WERI-Rb-1 (cell line): ENCODE data around the gene NUP160.
"Not testable (repeated sequence)": the region's sequence is repeated elsewhere in the genome, so short reads cannot be mapped to it uniquely, and the experiment has no call there.

Experiments used
- DNase-seq: peaks from one replicate; pipeline ENCODE4 v3.0.0-alpha.2; 2020
- H3K27ac ChIP-seq: fragments of 250-450 bp; sonication (Bioruptor Pico); 2 replicates; pipeline ENCODE4 v1.5.1; 2020; ENCODE audit warnings: mild to moderate bottlenecking, moderate library complexity
- H3K27me3 ChIP-seq: fragments of 250-450 bp; sonication (Bioruptor Pico); 2 replicates; pipeline ENCODE4 v1.5.1; 2021; ENCODE audit warnings: mild to moderate bottlenecking, low read depth, moderate library complexity; ENCODE audit not compliant: insufficient read depth, severe bottlenecking
- H3K36me3 ChIP-seq: fragments of 250-450 bp; sonication (Bioruptor Pico); 2 replicates; pipeline ENCODE4 v1.5.1; 2020; ENCODE audit warnings: mild to moderate bottlenecking, moderate library complexity
- H3K4me3 ChIP-seq: 2 replicates; pipeline ENCODE4 v1.5.1; 2011; ENCODE audit warnings: low read depth, mild to moderate bottlenecking, control low read depth, low read length
- H3K9me3 ChIP-seq: fragments of 250-450 bp; sonication (Bioruptor Pico); 2 replicates; pipeline ENCODE4 v1.5.1; 2021; ENCODE audit warnings: mild to moderate bottlenecking, moderate library complexity; ENCODE audit not compliant: severe bottlenecking
- TF ChIP-seq, protein P1 (sequence below): IDR thresholded peaks from 2 replicates; pipeline ENCODE4 v1.5.1; 2011; ENCODE audit warnings: low read depth, mild to moderate bottlenecking, control low read depth, inconsistent platforms, low read length

Gene NUP160

GRCh38 chr11:47889714-47890441, 41.7 kb upstream of the NUP160 start:
- DNase-seq = no peak
- no peak overlapping the region for H3K27ac ChIP-seq
- H3K27me3 ChIP-seq = no peaks in the 10 kb centered on the region
- no peak overlapping the region for H3K4me3 ChIP-seq
- H3K36me3 ChIP-seq = no peaks in the 10 kb centered on the region
- TF ChIP-seq, protein P1, sequence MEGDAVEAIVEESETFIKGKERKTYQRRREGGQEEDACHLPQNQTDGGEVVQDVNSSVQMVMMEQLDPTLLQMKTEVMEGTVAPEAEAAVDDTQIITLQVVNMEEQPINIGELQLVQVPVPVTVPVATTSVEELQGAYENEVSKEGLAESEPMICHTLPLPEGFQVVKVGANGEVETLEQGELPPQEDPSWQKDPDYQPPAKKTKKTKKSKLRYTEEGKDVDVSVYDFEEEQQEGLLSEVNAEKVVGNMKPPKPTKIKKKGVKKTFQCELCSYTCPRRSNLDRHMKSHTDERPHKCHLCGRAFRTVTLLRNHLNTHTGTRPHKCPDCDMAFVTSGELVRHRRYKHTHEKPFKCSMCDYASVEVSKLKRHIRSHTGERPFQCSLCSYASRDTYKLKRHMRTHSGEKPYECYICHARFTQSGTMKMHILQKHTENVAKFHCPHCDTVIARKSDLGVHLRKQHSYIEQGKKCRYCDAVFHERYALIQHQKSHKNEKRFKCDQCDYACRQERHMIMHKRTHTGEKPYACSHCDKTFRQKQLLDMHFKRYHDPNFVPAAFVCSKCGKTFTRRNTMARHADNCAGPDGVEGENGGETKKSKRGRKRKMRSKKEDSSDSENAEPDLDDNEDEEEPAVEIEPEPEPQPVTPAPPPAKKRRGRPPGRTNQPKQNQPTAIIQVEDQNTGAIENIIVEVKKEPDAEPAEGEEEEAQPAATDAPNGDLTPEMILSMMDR = no peak
- H3K9me3 ChIP-seq = no peaks in the 10 kb centered on the region

GRCh38 chr11:47887910-47888569, 39.9 kb upstream of the NUP160 start:
- DNase-seq = no peak
- H3K4me3 ChIP-seq = no peak overlapping the region
- no peaks in the 10 kb centered on the region for H3K9me3 ChIP-seq
- no peak overlapping the region for H3K27ac ChIP-seq
- H3K27me3 ChIP-seq = no peaks in the 10 kb centered on the region
- TF ChIP-seq, protein P1 = no peak
- H3K36me3 ChIP-seq = no peaks in the 10 kb centered on the region

DNA sequence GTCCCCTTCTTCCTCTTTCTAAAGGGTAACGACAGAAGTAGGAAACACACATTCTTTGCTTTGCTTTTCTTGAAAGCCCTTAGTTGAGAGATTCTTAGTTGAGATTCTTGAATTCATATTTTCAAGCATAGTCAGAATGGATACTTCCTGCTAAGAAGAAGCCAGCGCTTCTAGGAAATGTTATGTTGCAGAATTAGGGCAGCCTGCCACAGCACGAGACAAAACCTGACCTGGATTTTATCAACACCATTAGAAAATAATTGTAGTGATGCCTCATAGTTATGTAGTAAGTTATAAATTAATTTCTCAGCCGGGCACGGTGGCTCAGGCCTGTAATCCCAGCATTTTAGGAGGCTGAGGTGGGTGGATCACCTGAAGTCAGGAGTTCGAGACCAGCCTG, 37.9 kb upstream of the NUP160 start:
- TF ChIP-seq, protein P1 = no peak
- no peaks in the 10 kb centered on the region for H3K36me3 ChIP-seq
- H3K27me3 ChIP-seq = no peaks in the 10 kb centered on the region
- no peak overlapping the region for H3K27ac ChIP-seq
- no peak overlapping the region for H3K4me3 ChIP-seq
- H3K9me3 ChIP-seq = no peaks in the 10 kb centered on the region
- DNase-seq = no peak

DNA sequence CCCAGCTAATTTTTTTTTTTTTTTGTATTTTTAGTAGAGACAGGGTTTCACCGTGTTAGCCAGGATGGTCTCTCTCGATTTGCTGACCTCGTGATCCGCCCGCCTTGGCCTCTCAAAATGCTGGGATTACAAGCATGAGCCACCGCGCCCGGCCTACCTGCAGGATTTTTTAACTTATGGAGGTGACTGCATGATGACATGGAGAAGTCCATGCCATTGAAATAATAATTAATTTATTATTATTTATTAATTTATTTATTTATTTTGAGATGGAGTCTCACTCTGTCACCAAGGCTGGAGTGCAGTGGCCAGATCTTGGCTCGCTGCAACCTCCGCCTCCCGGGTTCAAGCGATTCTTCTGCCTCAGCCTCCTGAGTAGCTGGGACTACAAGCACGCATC, 34.3 kb upstream of the NUP160 start:
- H3K36me3 ChIP-seq, H3K9me3 ChIP-seq, H3K4me3 ChIP-seq, H3K27me3 ChIP-seq, H3K27ac ChIP-seq, DNase-seq: not testable (repeated sequence)

DNA sequence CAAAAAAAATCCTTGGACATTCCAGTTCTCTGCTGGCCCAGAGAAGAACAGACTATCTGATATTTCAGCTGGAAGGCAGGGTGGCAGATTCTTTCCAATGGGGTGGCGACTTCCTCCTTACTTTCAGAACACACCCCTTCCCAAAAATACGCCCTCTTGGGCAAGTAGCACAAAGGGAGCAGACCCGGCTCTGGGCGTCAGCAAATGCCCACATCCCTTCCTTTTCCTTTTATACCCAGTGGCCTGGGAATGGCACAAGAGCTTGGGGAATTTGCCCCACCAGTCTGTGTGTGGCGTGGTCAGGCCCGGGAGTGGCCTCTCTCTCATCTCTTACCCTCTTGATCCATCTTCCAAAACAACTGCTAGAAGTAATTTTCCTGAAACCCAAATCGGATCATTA, 33.0 kb upstream of the NUP160 start:
- Histone ChIP-seq H3K27ac (no peak overlapping the region), H3K9me3 (no peaks in the 10 kb centered on the region), H3K36me3 (no peaks in the 10 kb centered on the region), H3K4me3 (no peak overlapping the region), H3K27me3 (no peaks in the 10 kb centered on the region)
- TF ChIP-seq, protein P1 = no peak
- DNase-seq = no peak

DNA sequence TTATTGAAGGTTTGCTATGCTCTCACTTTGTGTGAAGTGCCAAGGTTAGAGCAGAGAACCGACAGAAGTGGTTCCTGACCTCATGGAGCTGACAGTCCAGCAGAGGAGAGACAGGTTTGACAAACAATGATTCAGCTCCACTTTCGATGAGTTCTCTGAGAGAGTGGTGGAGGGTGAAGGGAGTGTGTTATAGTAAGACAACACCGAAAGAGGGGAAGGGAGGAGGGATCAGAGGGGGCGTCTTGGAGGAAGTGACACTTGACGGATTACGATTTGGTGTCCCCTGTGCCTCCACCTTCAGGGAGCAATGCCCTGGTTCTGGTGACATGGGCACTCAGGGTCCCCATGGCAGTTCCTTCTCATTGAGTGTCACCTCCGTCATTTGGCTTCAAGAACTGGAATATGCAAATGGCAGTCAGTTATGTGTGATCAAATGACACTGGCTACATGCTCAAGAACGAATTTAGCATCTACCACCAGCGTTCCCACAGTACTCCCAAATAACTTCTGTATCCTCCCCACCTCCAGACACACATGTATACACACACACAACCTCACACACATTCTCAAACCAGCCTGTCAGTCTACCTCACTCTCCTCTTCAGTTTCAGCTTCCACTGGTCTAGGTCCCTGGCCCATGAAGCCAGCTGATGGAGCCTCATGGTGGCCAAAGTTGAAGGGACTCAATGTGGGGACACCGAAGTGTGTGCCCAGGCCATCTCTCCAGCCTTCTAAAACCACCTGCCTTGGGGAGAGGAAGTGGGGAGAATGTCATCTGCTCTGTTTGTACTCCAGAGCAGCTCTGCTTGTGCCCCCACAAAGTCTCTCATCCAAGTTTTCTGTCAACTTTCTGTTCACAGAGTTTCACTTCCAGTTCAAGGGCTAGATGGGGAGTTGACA, 31.4 kb upstream of the NUP160 start:
- Histone ChIP-seq H3K4me3 (no peak overlapping the region), H3K9me3 (peaks cover 16% of the 10 kb centered on the region), H3K27me3 (no peaks in the 10 kb centered on the region), H3K36me3 (no peaks in the 10 kb centered on the region), H3K27ac (no peak overlapping the region)
- DNase-seq = no peak
- TF ChIP-seq, protein P1 = no peak

DNA sequence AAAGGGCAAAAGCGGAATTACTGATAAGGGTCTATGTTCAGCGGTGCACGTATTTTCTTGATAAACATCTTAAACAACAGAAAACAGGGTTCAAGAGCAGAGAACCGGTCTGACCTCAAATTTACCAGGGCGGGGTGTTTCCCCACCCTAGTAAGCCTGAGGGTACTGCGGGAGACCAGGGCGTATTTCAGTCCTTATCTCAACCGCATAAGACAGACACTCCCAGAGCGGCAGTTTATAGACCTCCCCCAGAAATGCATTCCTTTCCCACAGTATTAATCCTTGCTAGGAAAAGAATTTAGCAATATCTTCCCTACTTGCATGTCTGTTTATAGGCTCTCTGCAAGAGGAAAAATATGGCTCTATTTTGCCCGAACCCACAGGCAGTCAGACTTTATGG, 27.7 kb upstream of the NUP160 start:
- H3K27ac ChIP-seq, DNase-seq, H3K36me3 ChIP-seq, H3K27me3 ChIP-seq, H3K4me3 ChIP-seq: not testable (repeated sequence)
- H3K9me3 ChIP-seq = peaks cover 16% of the 10 kb centered on the region
